ENCODE results near the gene FCRL1.

DNA sequence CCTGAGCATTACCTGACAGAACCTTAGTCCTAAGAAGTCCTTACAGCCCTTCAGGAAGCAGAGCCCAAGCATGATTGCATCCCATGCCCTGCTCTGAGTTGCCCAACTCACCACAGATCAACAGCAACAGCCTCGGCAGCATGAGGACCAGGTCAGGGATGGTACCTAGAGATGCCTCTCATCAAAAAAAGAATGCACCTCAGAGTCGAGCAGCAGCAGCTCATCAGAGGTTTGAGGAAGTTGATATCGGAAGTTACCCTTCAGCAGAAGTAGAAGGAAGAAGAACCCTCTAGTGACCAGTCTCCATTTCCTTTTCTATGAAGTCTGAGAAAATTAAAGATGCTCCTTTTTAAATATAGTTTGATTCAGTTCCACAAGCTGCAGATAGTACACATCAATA lies at the start of gene FCRL1:
- TF ChIP-seq FOXM1 (IDR thresholded peaks at IDR 0.05; ENCODE audit: borderline replicate concordance) (no peak), HDGF (IDR thresholded peaks at IDR 0.05; ENCODE audit: borderline replicate concordance) (no peak), ELF4 (IDR thresholded peaks at IDR 0.05) (no peak), BHLHE40 (IDR thresholded peaks at IDR 0.05; ENCODE audit: borderline replicate concordance) (no peak), SUZ12 (IDR thresholded peaks at IDR 0.05) (no peak), SP1 (IDR thresholded peaks at IDR 0.05) (no peak), FOXK2 (IDR thresholded peaks at IDR 0.05) (no peak), FOXA1 (IDR thresholded peaks at IDR 0.05) (no peak), ARNT (IDR thresholded peaks at IDR 0.05) (no peak), NFRKB (IDR thresholded peaks at IDR 0.05) (no peak), TARDBP (IDR thresholded peaks at IDR 0.05) (no peak)
- TF ChIP-seq, protein P1, sequence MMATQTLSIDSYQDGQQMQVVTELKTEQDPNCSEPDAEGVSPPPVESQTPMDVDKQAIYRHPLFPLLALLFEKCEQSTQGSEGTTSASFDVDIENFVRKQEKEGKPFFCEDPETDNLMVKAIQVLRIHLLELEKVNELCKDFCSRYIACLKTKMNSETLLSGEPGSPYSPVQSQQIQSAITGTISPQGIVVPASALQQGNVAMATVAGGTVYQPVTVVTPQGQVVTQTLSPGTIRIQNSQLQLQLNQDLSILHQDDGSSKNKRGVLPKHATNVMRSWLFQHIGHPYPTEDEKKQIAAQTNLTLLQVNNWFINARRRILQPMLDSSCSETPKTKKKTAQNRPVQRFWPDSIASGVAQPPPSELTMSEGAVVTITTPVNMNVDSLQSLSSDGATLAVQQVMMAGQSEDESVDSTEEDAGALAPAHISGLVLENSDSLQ (IDR thresholded peaks at IDR 0.05), result no peak
